ENCODE data around the gene AJAP1.

The AJAP1 gene

GRCh38 chr1:4681026-4681425 lies 26.6 kb downstream of the AJAP1 start:
- no CpG with 5 or more reads among the region's 9 CpGs for WGBS (ENCODE audit: extremely low coverage, insufficient coverage, low lambda C conversion rate)
- DNase-seq, result no peak
- H2BK15ac ChIP-seq (replicated peaks; ENCODE audit: low read depth), result no peak overlapping the region
- no peak overlapping the region for H2BK120ac ChIP-seq (ENCODE audit: low read depth, low read length)
- no peak overlapping the region for H2AK5ac ChIP-seq (ENCODE audit: low read length)
- H2BK5ac ChIP-seq (ENCODE audit: low read length), result no peak overlapping the region
- H3K18ac ChIP-seq (ENCODE audit: low read length), result no peak overlapping the region
- H3K4ac ChIP-seq (ENCODE audit: low read depth, low read length), result no peak overlapping the region
- H3K4me3 ChIP-seq (ENCODE audit: low read length), result no peak overlapping the region
- H4K8ac ChIP-seq (ENCODE audit: low read depth, low read length), result no peak overlapping the region
- no peak overlapping the region for H3K27ac ChIP-seq (ENCODE audit: low read depth, low read length)
- peaks cover 5% of the 10 kb centered on the region for H3K4me1 ChIP-seq (ENCODE audit: control insufficient read depth, low read depth, low read length)
- no peaks in the 10 kb centered on the region for H3K36me3 ChIP-seq (ENCODE audit: control insufficient read depth, insufficient read depth, low read length)
- H3K4me2 ChIP-seq (ENCODE audit: low read length), result no peak overlapping the region
- no peak overlapping the region for H4K5ac ChIP-seq (ENCODE audit: low read length)
- no peak overlapping the region for H3K56ac ChIP-seq (ENCODE audit: low read length)
- no peaks in the 10 kb centered on the region for H3K79me2 ChIP-seq (ENCODE audit: control insufficient read depth, insufficient read depth, low read length)
- no peaks in the 10 kb centered on the region for H3K79me1 ChIP-seq (ENCODE audit: low read length)
- no peak overlapping the region for H3K23ac ChIP-seq (ENCODE audit: low read length)
- no peak overlapping the region for H3K9ac ChIP-seq (ENCODE audit: low read length)
- H3K27me3 ChIP-seq (ENCODE audit: insufficient read depth, low read length, poor library complexity), result no peaks in the 10 kb centered on the region

GRCh38 chr1:4682607-4683220 lies 28.3 kb downstream of the AJAP1 start:
- no CpG with 5 or more reads among the region's 2 CpGs for WGBS (ENCODE audit: extremely low coverage, insufficient coverage, low lambda C conversion rate)
- Histone ChIP-seq H3K23ac (ENCODE audit: low read length) (no peak overlapping the region), H3K4me1 (ENCODE audit: control insufficient read depth, low read depth, low read length) (peaks cover 5% of the 10 kb centered on the region), H3K27ac (ENCODE audit: low read depth, low read length) (no peak overlapping the region), H4K5ac (ENCODE audit: low read length) (no peak overlapping the region), H3K79me1 (ENCODE audit: low read length) (no peaks in the 10 kb centered on the region), H3K79me2 (ENCODE audit: control insufficient read depth, insufficient read depth, low read length) (no peaks in the 10 kb centered on the region), H3K18ac (ENCODE audit: low read length) (no peak overlapping the region), H3K4ac (ENCODE audit: low read depth, low read length) (no peak overlapping the region), H4K8ac (ENCODE audit: low read depth, low read length) (no peak overlapping the region), H2BK5ac (ENCODE audit: low read length) (no peak overlapping the region), H3K36me3 (ENCODE audit: control insufficient read depth, insufficient read depth, low read length) (no peaks in the 10 kb centered on the region), H2BK120ac (ENCODE audit: low read depth, low read length) (no peak overlapping the region), H3K4me3 (ENCODE audit: low read length) (no peak overlapping the region), H3K4me2 (ENCODE audit: low read length) (no peak overlapping the region), H2AK5ac (ENCODE audit: low read length) (no peak overlapping the region), H2BK15ac (replicated peaks; ENCODE audit: low read depth) (no peak overlapping the region), H3K9ac (ENCODE audit: low read length) (no peak overlapping the region), H3K56ac (ENCODE audit: low read length) (no peak overlapping the region), H3K27me3 (ENCODE audit: insufficient read depth, low read length, poor library complexity) (no peaks in the 10 kb centered on the region)
- no peak for DNase-seq

GRCh38 chr1:4684136-4684535 lies 29.7 kb downstream of the AJAP1 start:
- H3K36me3 ChIP-seq (ENCODE audit: control insufficient read depth, insufficient read depth, low read length), result no peaks in the 10 kb centered on the region

GRCh38 chr1:4684864-4685522 lies 30.6 kb downstream of the AJAP1 start:
- Histone ChIP-seq H3K79me2 (ENCODE audit: control insufficient read depth, insufficient read depth, low read length) (no peaks in the 10 kb centered on the region), H3K79me1 (ENCODE audit: low read length) (no peaks in the 10 kb centered on the region), H2BK5ac (ENCODE audit: low read length) (no peak overlapping the region), H3K36me3 (ENCODE audit: control insufficient read depth, insufficient read depth, low read length) (no peaks in the 10 kb centered on the region), H3K27me3 (ENCODE audit: insufficient read depth, low read length, poor library complexity) (no peaks in the 10 kb centered on the region), H3K56ac (ENCODE audit: low read length) (no peak overlapping the region), H2BK15ac (replicated peaks; ENCODE audit: low read depth) (no peak overlapping the region), H2BK120ac (ENCODE audit: low read depth, low read length) (no peak overlapping the region), H3K27ac (ENCODE audit: low read depth, low read length) (no peak overlapping the region), H4K5ac (ENCODE audit: low read length) (no peak overlapping the region), H3K18ac (ENCODE audit: low read length) (no peak overlapping the region), H4K8ac (ENCODE audit: low read depth, low read length) (no peak overlapping the region), H3K9ac (ENCODE audit: low read length) (no peak overlapping the region), H3K4me3 (ENCODE audit: low read length) (no peak overlapping the region), H3K4me1 (ENCODE audit: control insufficient read depth, low read depth, low read length) (peaks cover 5% of the 10 kb centered on the region), H2AK5ac (ENCODE audit: low read length) (no peak overlapping the region), H3K4me2 (ENCODE audit: low read length) (no peak overlapping the region), H3K23ac (ENCODE audit: low read length) (no peak overlapping the region), H3K4ac (ENCODE audit: low read depth, low read length) (no peak overlapping the region)
- no CpG with 5 or more reads among the region's 7 CpGs for WGBS (ENCODE audit: extremely low coverage, insufficient coverage, low lambda C conversion rate)
- peak; percentile 40 for DNase-seq

More at GRCh38 chr1:4684136-4684535, 29.7 kb downstream of the AJAP1 start:
- Histone ChIP-seq H4K5ac (ENCODE audit: low read length) (no peak overlapping the region), H3K18ac (ENCODE audit: low read length) (no peak overlapping the region), H3K79me2 (ENCODE audit: control insufficient read depth, insufficient read depth, low read length) (no peaks in the 10 kb centered on the region), H3K9ac (ENCODE audit: low read length) (no peak overlapping the region), H3K4me3 (ENCODE audit: low read length) (no peak overlapping the region), H4K8ac (ENCODE audit: low read depth, low read length) (no peak overlapping the region), H2BK5ac (ENCODE audit: low read length) (no peak overlapping the region), H3K79me1 (ENCODE audit: low read length) (no peaks in the 10 kb centered on the region), H3K23ac (ENCODE audit: low read length) (no peak overlapping the region), H3K27ac (ENCODE audit: low read depth, low read length) (no peak overlapping the region), H2BK15ac (replicated peaks; ENCODE audit: low read depth) (no peak overlapping the region), H3K56ac (ENCODE audit: low read length) (peak overlapping the region; percentile 12), H3K4me2 (ENCODE audit: low read length) (no peak overlapping the region), H2AK5ac (ENCODE audit: low read length) (no peak overlapping the region), H3K4me1 (ENCODE audit: control insufficient read depth, low read depth, low read length) (peaks cover 5% of the 10 kb centered on the region), H3K4ac (ENCODE audit: low read depth, low read length) (no peak overlapping the region), H3K27me3 (ENCODE audit: insufficient read depth, low read length, poor library complexity) (no peaks in the 10 kb centered on the region), H2BK120ac (ENCODE audit: low read depth, low read length) (no peak overlapping the region)
- no peak for DNase-seq
- WGBS (ENCODE audit: extremely low coverage, insufficient coverage, low lambda C conversion rate), result no CpG with 5 or more reads among the region's 8 CpGs

- Histone ChIP-seq H3K79me2 (ENCODE audit: control insufficient read depth, insufficient read depth, low read length) (no peaks in the 10 kb centered on the region), H3K79me1 (ENCODE audit: low read length) (no peaks in the 10 kb centered on the region)
- WGBS (ENCODE audit: extremely low coverage, insufficient coverage, low lambda C conversion rate), result no CpG with 5 or more reads among the region's 6 CpGs
Observed at GRCh38 chr1:4685523-4685865, 31.1 kb downstream of the AJAP1 start.

GRCh38 chr1:4687943-4688342 lies 33.5 kb downstream of the AJAP1 start:
- WGBS (ENCODE audit: extremely low coverage, insufficient coverage, low lambda C conversion rate), result no CpG with 5 or more reads among the region's 11 CpGs
- H3K79me2 ChIP-seq (ENCODE audit: control insufficient read depth, insufficient read depth, low read length), result no peaks in the 10 kb centered on the region
- no peak overlapping the region for H3K18ac ChIP-seq (ENCODE audit: low read length)
- H3K4me2 ChIP-seq (ENCODE audit: low read length), result no peak overlapping the region
- H2AK5ac ChIP-seq (ENCODE audit: low read length), result no peak overlapping the region
- H3K79me1 ChIP-seq (ENCODE audit: low read length), result no peaks in the 10 kb centered on the region
- no peak overlapping the region for H2BK15ac ChIP-seq (replicated peaks; ENCODE audit: low read depth)
- no peak overlapping the region for H4K8ac ChIP-seq (ENCODE audit: low read depth, low read length)
- no peak overlapping the region for H2BK120ac ChIP-seq (ENCODE audit: low read depth, low read length)
- no peak overlapping the region for H3K4ac ChIP-seq (ENCODE audit: low read depth, low read length)
- H3K56ac ChIP-seq (ENCODE audit: low read length), result no peak overlapping the region
- H3K4me3 ChIP-seq (ENCODE audit: low read length), result no peak overlapping the region
- H3K27me3 ChIP-seq (ENCODE audit: insufficient read depth, low read length, poor library complexity), result no peaks in the 10 kb centered on the region
- no peaks in the 10 kb centered on the region for H3K36me3 ChIP-seq (ENCODE audit: control insufficient read depth, insufficient read depth, low read length)
- H3K27ac ChIP-seq (ENCODE audit: low read depth, low read length), result no peak overlapping the region
- no peak for DNase-seq
- no peak overlapping the region for H3K23ac ChIP-seq (ENCODE audit: low read length)
- H3K9ac ChIP-seq (ENCODE audit: low read length), result no peak overlapping the region
- no peak overlapping the region for H4K5ac ChIP-seq (ENCODE audit: low read length)
- no peak overlapping the region for H2BK5ac ChIP-seq (ENCODE audit: low read length)
- peaks cover 5% of the 10 kb centered on the region for H3K4me1 ChIP-seq (ENCODE audit: control insufficient read depth, low read depth, low read length)

More at GRCh38 chr1:4685523-4685865, 31.1 kb downstream of the AJAP1 start:
- Histone ChIP-seq H3K4me2 (ENCODE audit: low read length) (no peak overlapping the region), H3K27me3 (ENCODE audit: insufficient read depth, low read length, poor library complexity) (no peaks in the 10 kb centered on the region), H3K36me3 (ENCODE audit: control insufficient read depth, insufficient read depth, low read length) (no peaks in the 10 kb centered on the region), H3K4me3 (ENCODE audit: low read length) (no peak overlapping the region), H3K18ac (ENCODE audit: low read length) (no peak overlapping the region), H2BK120ac (ENCODE audit: low read depth, low read length) (no peak overlapping the region), H3K4ac (ENCODE audit: low read depth, low read length) (no peak overlapping the region), H3K27ac (ENCODE audit: low read depth, low read length) (no peak overlapping the region), H3K9ac (ENCODE audit: low read length) (no peak overlapping the region), H3K4me1 (ENCODE audit: control insufficient read depth, low read depth, low read length) (peaks cover 5% of the 10 kb centered on the region), H3K23ac (ENCODE audit: low read length) (no peak overlapping the region), H3K56ac (ENCODE audit: low read length) (no peak overlapping the region), H2BK5ac (ENCODE audit: low read length) (no peak overlapping the region), H4K8ac (ENCODE audit: low read depth, low read length) (no peak overlapping the region), H2BK15ac (replicated peaks; ENCODE audit: low read depth) (no peak overlapping the region), H2AK5ac (ENCODE audit: low read length) (no peak overlapping the region), H4K5ac (ENCODE audit: low read length) (no peak overlapping the region)
- no peak for DNase-seq
